H9 (cell line): ENCODE measurements around the gene FBN2. TPM values are rescaled to one million over a fixed set of nuclear protein-coding genes. Genes with fewer than 3 reads are reported as not detected.

ENCODE experiments used
- DNase-seq: peaks from one replicate; pipeline ENCODE4 v3.0.0-alpha.2; 2017
- H2AFZ ChIP-seq: one replicate; pipeline ENCODE4 v1.6.1; 2013; ENCODE audit warnings: mild to moderate bottlenecking, low read length, control low read depth, moderate library complexity
- H2AK5ac ChIP-seq: 2 replicates; pipeline ENCODE4 v1.6.1; 2013; ENCODE audit warnings: low read length, control low read depth, mixed read lengths; ENCODE audit not compliant: insufficient read length
- H2BK120ac ChIP-seq: one replicate; pipeline ENCODE4 v1.6.1; 2013; ENCODE audit warnings: low read depth, mild to moderate bottlenecking, low read length, control low read depth, inconsistent platforms; ENCODE audit not compliant: poor library complexity, severe bottlenecking
- H2BK12ac ChIP-seq: 2 replicates; pipeline ENCODE4 v1.6.1; 2013; ENCODE audit warnings: low read length, control low read depth, mixed read lengths, low read depth; ENCODE audit not compliant: insufficient read length
- H2BK15ac ChIP-seq: 2 replicates; pipeline ENCODE4 v1.6.1; 2013; ENCODE audit warnings: low read depth, low read length, control low read depth
- H2BK20ac ChIP-seq: one replicate; pipeline ENCODE4 v1.6.1; 2013; ENCODE audit warnings: low read depth, mild to moderate bottlenecking, low read length, control low read depth, inconsistent platforms; ENCODE audit not compliant: poor library complexity, severe bottlenecking
- H2BK5ac ChIP-seq: 2 replicates; pipeline ENCODE4 v1.6.1; 2013; ENCODE audit warnings: low read length, control low read depth, mixed read lengths; ENCODE audit not compliant: insufficient read length
- H3K14ac ChIP-seq: 2 replicates; pipeline ENCODE4 v1.6.1; 2013; ENCODE audit warnings: low read length, control low read depth; ENCODE audit not compliant: insufficient read depth
- H3K18ac ChIP-seq: 2 replicates; pipeline ENCODE4 v1.6.1; 2013; ENCODE audit warnings: low read depth, mild to moderate bottlenecking, mixed read lengths, low read length, control low read depth; ENCODE audit not compliant: insufficient read length
- H3K23ac ChIP-seq: 2 replicates; pipeline ENCODE4 v1.6.1; 2013; ENCODE audit warnings: low read length, control low read depth, mixed read lengths, low read depth; ENCODE audit not compliant: insufficient read length
- H3K23me2 ChIP-seq: 2 replicates; pipeline ENCODE4 v1.6.1; 2013; ENCODE audit warnings: low read depth, mild to moderate bottlenecking, mixed read lengths, low read length, control low read depth; ENCODE audit not compliant: insufficient read length, poor library complexity, severe bottlenecking
- H3K27ac ChIP-seq: 2 replicates; pipeline ENCODE4 v1.5.1; 2013; ENCODE audit warnings: low read length, control low read depth, mixed read lengths, low read depth; ENCODE audit not compliant: insufficient read length
- H3K27me3 ChIP-seq: 2 replicates; pipeline ENCODE4 v1.6.1; 2013; ENCODE audit warnings: low read length, control low read depth, inconsistent platforms; ENCODE audit not compliant: insufficient read depth
- H3K4ac ChIP-seq: 2 replicates; pipeline ENCODE4 v1.6.1; 2013; ENCODE audit warnings: low read depth, mild to moderate bottlenecking, control low read depth, inconsistent platforms, low read length, moderate library complexity
- H3K4me1 ChIP-seq: 2 replicates; pipeline ENCODE4 v1.6.1; 2013; ENCODE audit warnings: low read length, control low read depth, inconsistent platforms; ENCODE audit not compliant: insufficient read depth
- H3K4me2 ChIP-seq: 2 replicates; pipeline ENCODE4 v1.6.1; 2013; ENCODE audit warnings: low read length, control low read depth, mixed read lengths; ENCODE audit not compliant: insufficient read length, insufficient read depth
- H3K56ac ChIP-seq: 2 replicates; pipeline ENCODE4 v1.6.1; 2013; ENCODE audit warnings: low read depth, mild to moderate bottlenecking, mixed read lengths, low read length, control low read depth; ENCODE audit not compliant: insufficient read length
- H3K79me1 ChIP-seq: 2 replicates; pipeline ENCODE4 v1.6.1; 2013; ENCODE audit warnings: low read depth, mild to moderate bottlenecking, moderate library complexity, low read length, control low read depth, inconsistent platforms; ENCODE audit not compliant: insufficient read depth, poor library complexity, severe bottlenecking
- H3K79me2 ChIP-seq: 2 replicates; pipeline ENCODE4 v1.6.1; 2013; ENCODE audit warnings: low read length, control low read depth, inconsistent platforms; ENCODE audit not compliant: insufficient read depth
- H3K9ac ChIP-seq: 2 replicates; pipeline ENCODE4 v1.6.1; 2013; ENCODE audit warnings: low read length, control low read depth, mixed read lengths; ENCODE audit not compliant: insufficient read length; ENCODE audit errors: extremely low read depth
- H3K9me3 ChIP-seq: one replicate; pipeline ENCODE4 v1.6.1; 2013; ENCODE audit warnings: low read depth, low read length, inconsistent platforms; ENCODE audit not compliant: control insufficient read depth
- H3T11ph ChIP-seq: one replicate; pipeline ENCODE4 v1.6.1; 2013; ENCODE audit warnings: mild to moderate bottlenecking, low read length, control low read depth, inconsistent platforms
- H4K20me1 ChIP-seq: one replicate; pipeline ENCODE4 v1.6.1; 2013; ENCODE audit not compliant: control insufficient read depth, insufficient read length, insufficient read depth
- H4K5ac ChIP-seq: 2 replicates; pipeline ENCODE4 v1.6.1; 2013; ENCODE audit warnings: low read depth, mild to moderate bottlenecking, mixed read lengths, low read length, control low read depth; ENCODE audit not compliant: insufficient read length
- H4K8ac ChIP-seq: replicated peaks from 2 replicates; pipeline ENCODE4 v1.6.1; 2013; ENCODE audit warnings: low read length, control low read depth, mixed read lengths, low read depth; ENCODE audit not compliant: insufficient read length
- H4K91ac ChIP-seq: 2 replicates; pipeline ENCODE4 v1.6.1; 2013; ENCODE audit warnings: low read depth, mild to moderate bottlenecking, moderate library complexity, mixed read lengths, low read length, control low read depth; ENCODE audit not compliant: insufficient read length
- H3K27ac Mint-ChIP-seq, 3 experiments: 2 replicates in 2 of 3; 3 replicates in 1 of 3; pipeline ENCODE4 v1.8.0; 2020 to 2021; ENCODE audit warnings: mixed read lengths in 3 of 3, mild to moderate bottlenecking in 1 of 3, moderate library complexity in 1 of 3
- H3K27me3 Mint-ChIP-seq: 2 replicates; pipeline ENCODE4 v1.8.0; 2021; ENCODE audit warnings: low read depth, mild to moderate bottlenecking, moderate library complexity, mixed read lengths
- H3K36me3 Mint-ChIP-seq, 3 experiments: 2 replicates in 2 of 3; 3 replicates in 1 of 3; pipeline ENCODE4 v1.8.0; 2020 to 2021; ENCODE audit warnings: low read depth in 3 of 3, mixed read lengths in 3 of 3; ENCODE audit not compliant: insufficient read depth in 1 of 3
- H3K4me1 Mint-ChIP-seq, 2 experiments: 2 replicates each; pipeline ENCODE4 v1.8.0; 2020; ENCODE audit warnings: mixed read lengths in 2 of 2
- H3K4me3 Mint-ChIP-seq, 2 experiments: 2 replicates in 1 of 2; 3 replicates in 1 of 2; pipeline ENCODE4 v1.8.0; 2020 to 2021; ENCODE audit warnings: mild to moderate bottlenecking in 2 of 2, mixed read lengths in 2 of 2, moderate library complexity in 1 of 2
- H3K9me3 Mint-ChIP-seq, 2 experiments: 2 replicates in 1 of 2; 3 replicates in 1 of 2; pipeline ENCODE4 v1.8.0; 2020; ENCODE audit warnings: mild to moderate bottlenecking in 2 of 2, mixed read lengths in 2 of 2, moderate library complexity in 1 of 2
- total RNA-seq: library from RNA; stranded (reverse); gene quantifications from 2 replicates; pipeline ENCODE4 v1.2.1, GENCODE V29; 2021
- TF ChIP-seq, protein P1 (sequence below): fragments of 200-600 bp; sonication (generic); conservative IDR thresholded peaks from 3 replicates; pipeline ENCODE4 v1.8.0; 2021; ENCODE audit warnings: antibody characterized with exemption, mild to moderate bottlenecking

FBN2 gene
- total RNA-seq, 1 experiment from 2014 or later = 8.3 TPM

DNA sequence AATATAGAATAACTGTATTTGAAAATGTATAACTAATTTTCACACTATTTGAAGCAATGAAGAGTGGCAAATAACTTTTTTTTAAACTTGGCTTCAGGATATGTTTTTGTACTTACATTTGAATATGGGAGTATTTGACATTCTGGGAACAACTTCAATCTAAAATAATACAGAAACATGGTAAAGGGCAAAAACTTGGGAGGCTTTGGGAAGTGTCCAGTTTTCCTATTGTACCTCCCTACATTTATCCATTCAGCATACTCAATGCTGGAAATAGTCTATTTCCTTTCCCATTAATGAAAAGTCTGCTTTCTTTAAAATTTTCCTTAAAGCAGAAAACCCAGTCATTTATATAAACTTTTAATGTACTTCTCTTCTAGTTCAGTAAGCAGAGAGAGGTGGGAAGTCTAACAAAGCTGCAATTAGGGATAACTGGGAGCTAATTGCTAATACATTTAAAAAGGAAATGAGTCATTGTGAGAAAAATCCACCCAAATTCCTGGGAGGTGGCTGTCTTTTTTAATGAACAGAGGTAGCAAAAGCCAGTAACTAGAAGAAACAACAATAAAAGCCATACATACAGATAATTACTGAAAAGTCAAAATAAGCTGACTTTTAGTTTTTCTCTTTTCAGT, 128.8 kb downstream of the FBN2 start:
- no peak overlapping the region for H3K27ac Mint-ChIP-seq
- no peak overlapping the region for H3K9ac ChIP-seq
- no peak overlapping the region for H3K56ac ChIP-seq
- no peaks in the 10 kb centered on the region for H4K20me1 ChIP-seq
- no peaks in the 10 kb centered on the region for H3K27me3 Mint-ChIP-seq
- no peak overlapping the region for H3K23ac ChIP-seq
- no peak overlapping the region for H2BK12ac ChIP-seq
- no peak overlapping the region for H2AFZ ChIP-seq
- no peak for DNase-seq
- H3K23me2 ChIP-seq = no peaks in the 10 kb centered on the region
- peaks cover 0 to 3% of the 10 kb centered on the region in 2 experiments; a peak in 2 of 5 replicates for H3K9me3 Mint-ChIP-seq
- no peaks in the 10 kb centered on the region; a peak in 2 of 7 replicates for H3K36me3 Mint-ChIP-seq
- no peak overlapping the region for H2BK20ac ChIP-seq
- H3K4me2 ChIP-seq = no peak overlapping the region
- H3K79me1 ChIP-seq = no peaks in the 10 kb centered on the region
- no peak overlapping the region for H4K5ac ChIP-seq
- H3K4me1 Mint-ChIP-seq = peaks cover 12 to 25% of the 10 kb centered on the region in 2 experiments
- H2BK15ac ChIP-seq = no peak overlapping the region
- H4K91ac ChIP-seq = no peak overlapping the region
- no peak overlapping the region for H2BK120ac ChIP-seq
- no peak overlapping the region for H3K18ac ChIP-seq
- no peaks in the 10 kb centered on the region for H3K79me2 ChIP-seq
- no peak overlapping the region for H3K27ac ChIP-seq
- TF ChIP-seq, protein P1, sequence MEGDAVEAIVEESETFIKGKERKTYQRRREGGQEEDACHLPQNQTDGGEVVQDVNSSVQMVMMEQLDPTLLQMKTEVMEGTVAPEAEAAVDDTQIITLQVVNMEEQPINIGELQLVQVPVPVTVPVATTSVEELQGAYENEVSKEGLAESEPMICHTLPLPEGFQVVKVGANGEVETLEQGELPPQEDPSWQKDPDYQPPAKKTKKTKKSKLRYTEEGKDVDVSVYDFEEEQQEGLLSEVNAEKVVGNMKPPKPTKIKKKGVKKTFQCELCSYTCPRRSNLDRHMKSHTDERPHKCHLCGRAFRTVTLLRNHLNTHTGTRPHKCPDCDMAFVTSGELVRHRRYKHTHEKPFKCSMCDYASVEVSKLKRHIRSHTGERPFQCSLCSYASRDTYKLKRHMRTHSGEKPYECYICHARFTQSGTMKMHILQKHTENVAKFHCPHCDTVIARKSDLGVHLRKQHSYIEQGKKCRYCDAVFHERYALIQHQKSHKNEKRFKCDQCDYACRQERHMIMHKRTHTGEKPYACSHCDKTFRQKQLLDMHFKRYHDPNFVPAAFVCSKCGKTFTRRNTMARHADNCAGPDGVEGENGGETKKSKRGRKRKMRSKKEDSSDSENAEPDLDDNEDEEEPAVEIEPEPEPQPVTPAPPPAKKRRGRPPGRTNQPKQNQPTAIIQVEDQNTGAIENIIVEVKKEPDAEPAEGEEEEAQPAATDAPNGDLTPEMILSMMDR = no peak
- no peak overlapping the region for H3K4ac ChIP-seq
- H3K4me3 Mint-ChIP-seq = no peak overlapping the region
- H3K9me3 ChIP-seq = no peaks in the 10 kb centered on the region
- H2AK5ac ChIP-seq = no peak overlapping the region
- no peaks in the 10 kb centered on the region for H3K27me3 ChIP-seq
- no peak overlapping the region for H4K8ac ChIP-seq
- no peak overlapping the region for H3T11ph ChIP-seq
- no peak overlapping the region for H3K14ac ChIP-seq
- no peak overlapping the region for H2BK5ac ChIP-seq
- H3K4me1 ChIP-seq = no peaks in the 10 kb centered on the region; the same call in 1 of the 2 replicates
